H1 (cell line): Measurements from ENCODE around the gene COPZ1. TPM values are rescaled to one million over a fixed set of nuclear protein-coding genes. Genes with fewer than 3 reads are reported as not detected.
A peak's percentile ranks its signal among the peaks of the same experiment; 100 is the strongest.

Source experiments
- CTCF ChIA-PET: fragments of 300-600 bp; sonication (Branson Sonifier 250); formaldehyde crosslinking; loops from one replicate; lab custom pipeline; 2021; ENCODE audit not compliant: partially characterized antibody; lab: Charles Lee
- POLR2A ChIA-PET: fragments of 300-600 bp; sonication (Branson Sonifier 250); formaldehyde crosslinking; loops from one replicate; lab custom pipeline; 2021; ENCODE audit warnings: inconsistent platforms; ENCODE audit not compliant: partially characterized antibody; lab: Charles Lee
- DNase-seq, 2 experiments: peaks; one replicate each; pipeline versions ENCODE4 v3.0.0 to v3.0.0-alpha.2; 2010 to 2022; ENCODE audit warnings: low spot score in 2 of 2, low read depth in 1 of 2, mixed read lengths in 1 of 2
- FAIRE-seq: peaks from 2 replicates; lab custom pipeline; 2011; peaks lifted over from hg19 to GRCh38; lab: Jason Lieb, UNC
- H2AFZ ChIP-seq: 2 replicates; pipeline ENCODE4 v1.8.1; 2012; ENCODE audit warnings: low read length, inconsistent platforms
- H2AK5ac ChIP-seq: 2 replicates; pipeline ENCODE4 v1.6.1; 2013; ENCODE audit warnings: low read depth, low read length
- H2BK120ac ChIP-seq: replicated peaks from 2 replicates; pipeline ENCODE3; 2013; ENCODE audit warnings: low read depth, low read length, inconsistent platforms
- H2BK12ac ChIP-seq: 2 replicates; pipeline ENCODE4 v1.6.1; 2013; ENCODE audit warnings: low read depth, low read length
- H2BK15ac ChIP-seq: 2 replicates; pipeline ENCODE4 v1.6.1; 2013; ENCODE audit warnings: low read length
- H2BK20ac ChIP-seq: 2 replicates; pipeline ENCODE4 v1.6.1; 2013; ENCODE audit warnings: low read length
- H2BK5ac ChIP-seq: 2 replicates; pipeline ENCODE4 v1.6.1; 2013; ENCODE audit warnings: low read depth, low read length
- H3K14ac ChIP-seq: 2 replicates; pipeline ENCODE4 v1.6.1; 2013; ENCODE audit warnings: inconsistent platforms; ENCODE audit not compliant: insufficient read length
- H3K18ac ChIP-seq: 2 replicates; pipeline ENCODE4 v1.6.1; 2013; ENCODE audit warnings: low read length; ENCODE audit errors: extremely low read depth
- H3K23ac ChIP-seq: 2 replicates; pipeline ENCODE4 v1.6.1; 2013; ENCODE audit warnings: inconsistent platforms; ENCODE audit not compliant: insufficient read length
- H3K23me2 ChIP-seq: 2 replicates; pipeline ENCODE4 v1.6.1; 2013; ENCODE audit warnings: low read depth, low read length
- H3K27ac ChIP-seq: 2 replicates; pipeline ENCODE4 v1.6.1; 2011; ENCODE audit warnings: low read depth, low read length, inconsistent platforms
- H3K27me3 ChIP-seq, 4 experiments: replicated peaks in 1 of 4; 1 replicate in 1 of 4; 2 replicates in 3 of 4; pipeline versions ENCODE4 v1.6.1 to v1.8.1; 2011 to 2013; ENCODE audit warnings: low read length in 3 of 4, mild to moderate bottlenecking in 3 of 4, inconsistent platforms in 2 of 4, mixed read lengths in 2 of 4, moderate library complexity in 1 of 4; ENCODE audit not compliant: control insufficient read depth in 3 of 4, insufficient read depth in 3 of 4; ENCODE audit errors: extremely low read depth in 1 of 4
- H3K36me3 ChIP-seq, 4 experiments: 2 replicates each; pipeline versions ENCODE4 v1.6.1 to v1.8.1; 2011 to 2013; ENCODE audit warnings: mild to moderate bottlenecking in 4 of 4, low read length in 3 of 4, moderate library complexity in 2 of 4, control low read depth in 1 of 4, inconsistent platforms in 1 of 4; ENCODE audit not compliant: insufficient read depth in 4 of 4, control insufficient read depth in 2 of 4
- H3K4ac ChIP-seq: replicated peaks from 2 replicates; pipeline ENCODE3; 2013; ENCODE audit warnings: low read length, low read depth, mixed read lengths, inconsistent platforms; ENCODE audit not compliant: insufficient read length
- H3K4me1 ChIP-seq, 4 experiments: replicated peaks in 1 of 4; 1 replicate in 1 of 4; 2 replicates in 3 of 4; pipeline versions ENCODE4 v1.6.1 to v1.8.1; 2011 to 2013; ENCODE audit warnings: low read length in 3 of 4, inconsistent platforms in 2 of 4, mixed read lengths in 1 of 4; ENCODE audit not compliant: insufficient read depth in 4 of 4, control insufficient read depth in 3 of 4
- H3K4me2 ChIP-seq, 2 experiments: 2 replicates each; pipeline versions ENCODE4 v1.6.1 to v1.8.1; 2011 to 2013; ENCODE audit warnings: low read depth in 2 of 2, low read length in 2 of 2, control low read depth in 1 of 2, inconsistent platforms in 1 of 2, mild to moderate bottlenecking in 1 of 2; ENCODE audit not compliant: insufficient read depth in 1 of 2
- H3K4me3 ChIP-seq, 4 experiments: fragments of 200-600, 300-600 bp in 1 of 4; sonication (generic), shearing (Covaris generic), sonication (Bioruptor Twin) in 1 of 4; 2 replicates each; pipeline versions ENCODE4 v1.5.1 to v1.8.1; 2011 to 2016; ENCODE audit warnings: low read length in 4 of 4, low read depth in 3 of 4, control low read depth in 2 of 4, inconsistent platforms in 2 of 4, mild to moderate bottlenecking in 2 of 4, mixed read lengths in 1 of 4, moderate library complexity in 1 of 4; ENCODE audit not compliant: insufficient read depth in 2 of 4; ENCODE audit errors: extremely low read depth in 1 of 4
- H3K56ac ChIP-seq: replicated peaks from 2 replicates; pipeline ENCODE3; 2013; ENCODE audit warnings: low read depth, mild to moderate bottlenecking, mixed read lengths, low read length, inconsistent platforms; ENCODE audit not compliant: insufficient read length
- H3K79me1 ChIP-seq: 2 replicates; pipeline ENCODE4 v1.6.1; 2013; ENCODE audit warnings: low read depth, low read length, control low read depth
- H3K79me2 ChIP-seq, 2 experiments: 2 replicates each; pipeline versions ENCODE4 v1.6.1 to v1.8.1; 2012 to 2013; ENCODE audit warnings: low read length in 2 of 2, mild to moderate bottlenecking in 2 of 2, inconsistent platforms in 1 of 2; ENCODE audit not compliant: insufficient read depth in 2 of 2, control insufficient read depth in 1 of 2
- H3K9ac ChIP-seq, 4 experiments: replicated peaks in 1 of 4; 1 replicate in 1 of 4; 2 replicates in 3 of 4; pipeline versions ENCODE4 v1.6.1 to v1.8.1; 2011 to 2013; ENCODE audit warnings: low read depth in 3 of 4, low read length in 3 of 4, control low read depth in 2 of 4, mild to moderate bottlenecking in 2 of 4, moderate library complexity in 2 of 4, inconsistent platforms in 1 of 4; ENCODE audit errors: extremely low read depth in 1 of 4
- H3K9me3 ChIP-seq, 2 experiments: 2 replicates each; pipeline versions ENCODE4 v1.6.1 to v1.8.1; 2012 to 2013; ENCODE audit warnings: mild to moderate bottlenecking in 2 of 2, moderate library complexity in 2 of 2, control low read depth in 1 of 2, inconsistent platforms in 1 of 2, low read depth in 1 of 2, low read length in 1 of 2, mixed read lengths in 1 of 2; ENCODE audit not compliant: insufficient read depth in 2 of 2
- H4K20me1 ChIP-seq, 2 experiments: replicated peaks in 1 of 2; 2 replicates each; pipeline versions ENCODE3 to v1.8.1; 2011 to 2013; ENCODE audit warnings: inconsistent platforms in 2 of 2, low read length in 2 of 2, mild to moderate bottlenecking in 1 of 2; ENCODE audit not compliant: insufficient read depth in 2 of 2, control insufficient read depth in 1 of 2
- H4K5ac ChIP-seq: 2 replicates; pipeline ENCODE4 v1.6.1; 2013; ENCODE audit warnings: low read length, low read depth, mixed read lengths, inconsistent platforms; ENCODE audit not compliant: insufficient read length
- H4K8ac ChIP-seq: 2 replicates; pipeline ENCODE4 v1.8.0; 2013; ENCODE audit warnings: mild to moderate bottlenecking, moderate library complexity, low read length, inconsistent platforms; ENCODE audit not compliant: insufficient read depth; ENCODE audit errors: extremely low read depth
- H4K91ac ChIP-seq: replicated peaks from 2 replicates; pipeline ENCODE3; 2013; ENCODE audit warnings: low read length, mixed read lengths, inconsistent platforms; ENCODE audit not compliant: insufficient read length
- KDM1A ChIP-seq: fragments of 200-600, 300-600 bp; sonication (generic); IDR thresholded peaks from 2 replicates; pipeline ENCODE4 v1.7.1; 2016; ENCODE audit warnings: mild to moderate bottlenecking, low read length, borderline replicate concordance
- KDM5A ChIP-seq: fragments of 200-600 bp; IDR thresholded peaks from 2 replicates; pipeline ENCODE4 v1.7.1; 2012; ENCODE audit warnings: mild to moderate bottlenecking, low read length, inconsistent platforms, mixed read lengths
- WGBS, 2 experiments: shearing (Covaris generic) in 1 of 2; methylation state at CpG; one replicate each; pipeline versions ENCODE4 v1.1.6 to v1.1.7; 2013 to 2015; ENCODE audit warnings: low lambda C conversion rate in 2 of 2, mixed read lengths in 2 of 2, inconsistent platforms in 1 of 2, low coverage in 1 of 2, missing lambda C conversion rate in 1 of 2; ENCODE audit not compliant: insufficient replicate concordance in 2 of 2, insufficient coverage in 1 of 2, insufficient read length in 1 of 2; ENCODE audit errors: extremely low coverage in 1 of 2, missing lambda C conversion rate in 1 of 2; 5-methylcytosine and 5-hydroxymethylcytosine counted together
- polyA plus RNA-seq, 7 experiments: library from polyadenylated mRNA; depleted of rRNA in 3 of 7; stranded (reverse) in 5 of 7; unstranded in 2 of 7; fragments of >200 nt in 5 of 7; fragments of 200-250 nt in 2 of 7; gene quantifications; 1 replicate in 5 of 7; 2 replicates in 1 of 7; 4 replicates in 1 of 7; pipeline versions ENCODE4 v1.2.1 to v1.2.3, GENCODE V29; 2011 to 2013; ENCODE audit warnings: missing spikeins in 2 of 7, mixed read lengths in 2 of 7
- total RNA-seq: library from RNA; stranded (reverse); fragmentation: NEBNext Ultra II Directional; extraction: Animal tissue kit (Norgen Biotek cat#: 25700); gene quantifications from 2 replicates; pipeline ENCODE4 v1.2.1, GENCODE V29; 2021

COPZ1 gene
- total and polyA plus RNA-seq, 2 of the 8 experiments (the other 6 are each of a cell fraction or from before 2014, with no cell fraction given), result 103 to 133 TPM

DNA sequence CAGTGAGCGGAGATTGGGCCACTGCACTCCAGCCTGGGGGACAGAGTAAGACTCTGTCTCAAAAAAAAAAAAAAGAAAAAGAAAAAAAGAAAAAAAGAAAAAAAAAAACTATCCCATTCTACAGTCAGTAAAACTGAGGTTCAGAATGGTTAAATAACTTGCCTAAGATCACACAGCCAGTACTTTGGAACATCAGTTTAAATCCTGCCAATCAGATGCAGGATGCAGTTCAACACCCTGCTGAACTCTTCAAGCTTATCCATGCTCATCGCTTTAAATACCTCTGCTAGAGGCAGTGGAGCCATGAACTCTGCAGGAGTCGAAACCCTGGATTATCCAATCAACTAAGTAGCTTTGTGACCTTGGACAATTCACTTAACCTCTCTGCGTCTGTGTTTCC, 56.2 kb downstream of the COPZ1 start:
- CTCF ChIA-PET, result interaction anchor here (0.6 to 10.5 kb wide), 30 partner anchors 10 to 396 kb away, joined by 3 to 168 read pairs (median 10); partner anchors contain the start of genes HOXC10 and NFE2
- Histone ChIP-seq H3K23me2 (peaks cover 2% of the 10 kb centered on the region; the same call in 1 of the 2 replicates), H3K79me1 (0 out of 2 replicates have a peak, but pooled peaks cover 2% of the 10 kb centered on the region), H4K5ac (no peak overlapping the region), H3K36me3 (peaks cover 0 to 10% (median 8%) of the 10 kb centered on the region in 4 experiments; a peak in 4 of 8 replicates), H3K14ac (no peak overlapping the region), H4K20me1 (peaks cover 6 to 11% of the 10 kb centered on the region in 2 experiments), H3K56ac (no peak overlapping the region), H2AFZ (no peak overlapping the region), H2AK5ac (no peak overlapping the region), H3K9ac (no peak overlapping the region), H2BK20ac (no peak overlapping the region), H3K23ac (no peak overlapping the region), H3K27ac (no peak overlapping the region), H3K27me3 (peaks cover 0 to 3% (median 1%) of the 10 kb centered on the region in 4 experiments; a peak in 2 of 7 replicates), H3K4me1 (peaks cover 16 to 30% (median 24%) of the 10 kb centered on the region in 4 experiments), H3K4me2 (no peak overlapping the region), H3K9me3 (no peaks in the 10 kb centered on the region), H3K4me3 (no peak overlapping the region), H3K79me2 (no peaks in the 10 kb centered on the region), H3K4ac (no peak overlapping the region), H3K18ac (no peak overlapping the region), H2BK15ac (no peak overlapping the region), H2BK12ac (no peak overlapping the region), H4K91ac (no peak overlapping the region), H2BK5ac (no peak overlapping the region), H2BK120ac (no peak overlapping the region), H4K8ac (no peak overlapping the region)
- POLR2A ChIA-PET, result interaction anchor here (1.1 kb wide), 1 partner anchor 9 kb away, joined by 4 read pairs; no protein-coding TSS in a partner anchor
- DNase-seq (no peak), FAIRE-seq (no peak)
- 97% methylated on average over 4 of the region's 4 CpGs; no CpG with 5 or more reads in 1 of the 2 experiments for WGBS, 2 experiments
- TF ChIP-seq KDM1A (peak; percentile 17; the same call in 1 of the 2 replicates), KDM5A (no peak)
